K562 (cell line): ENCODE results near the gene MEGF11. TPM values are rescaled to one million over a fixed set of nuclear protein-coding genes. Genes with fewer than 3 reads are reported as not detected.

Experiments
- HDAC3 ChIP-seq: fragments of 450-650 bp; IDR thresholded peaks from 2 replicates; pipeline ENCODE4 v1.6.1; 2018; ENCODE audit warnings: borderline replicate concordance, mild to moderate bottlenecking, moderate library complexity; ENCODE audit not compliant: partially characterized antibody
- JUND ChIP-seq, 2 experiments: IDR thresholded peaks; 2 replicates in 1 of 2; 3 replicates in 1 of 2; pipeline ENCODE4 v1.6.1; 2011; ENCODE audit warnings: borderline replicate concordance in 2 of 2, low read depth in 2 of 2, low read length in 2 of 2, improper control_type of control experiment in 1 of 2, missing biosample characterization in 1 of 2, missing genetic modification characterization in 1 of 2, missing genetic modification reagents in 1 of 2
- NR2F6 ChIP-seq: fragments of 450-650 bp; formaldehyde crosslinking; IDR thresholded peaks from 2 replicates; pipeline ENCODE4 v1.4.0; 2020; ENCODE audit warnings: mild to moderate bottlenecking
- RBM34 ChIP-seq: fragments of 200-400 bp; formaldehyde crosslinking; IDR thresholded peaks from 2 replicates; pipeline ENCODE4 v1.6.1; 2018; ENCODE audit warnings: low read length, borderline replicate concordance; ENCODE audit not compliant: insufficient read depth
- REST ChIP-seq, 2 experiments: fragments of 450-650 bp; formaldehyde crosslinking in 1 of 2; IDR thresholded peaks; 2 replicates each; pipeline versions ENCODE4 v1.4.0 to v1.6.1; 2014 to 2020; ENCODE audit warnings: mild to moderate bottlenecking in 2 of 2, borderline replicate concordance in 1 of 2, low read depth in 1 of 2
- ZNF217 ChIP-seq: sonication (generic); formaldehyde crosslinking; IDR thresholded peaks from 2 replicates; pipeline ENCODE4 v1.8.0; 2022; ENCODE audit warnings: mild to moderate bottlenecking, missing genetic modification reagents
- ZNF592 ChIP-seq: fragments of 450-650 bp; IDR thresholded peaks from 2 replicates; pipeline ENCODE4 v1.6.1; 2017; ENCODE audit warnings: antibody characterized with exemption, mild to moderate bottlenecking
- polyA plus RNA-seq, 8 experiments: library from polyadenylated mRNA; depleted of rRNA in 4 of 8; stranded (reverse) in 5 of 8; unstranded in 3 of 8; fragments of >200 nt; fragmentation: Nextera tagmentation in 2 of 8; fragmentation: Illumina TruSeq in 1 of 8; extraction: Ambion mirVana in 2 of 8; extraction: Trizol in 1 of 8; gene quantifications; 2 replicates each; pipeline versions ENCODE4 v1.2.1 to v1.2.3, GENCODE V29; 2011 to 2014; ENCODE audit warnings: inconsistent platforms in 1 of 8, missing spikeins in 1 of 8
- total RNA-seq, 7 experiments: library from RNA; depleted of rRNA in 6 of 7; stranded (reverse); fragments of >200 nt in 6 of 7; fragmentation: Illumina TruSeq in 2 of 7; extraction: Trizol in 2 of 7; gene quantifications; 2 replicates each; pipeline versions ENCODE4 v1.2.1 to v1.2.3, GENCODE V29; 2011 to 2021; ENCODE audit warnings: low replicate concordance in 1 of 7

The MEGF11 gene
- total and polyA plus RNA-seq, 9 of the 15 experiments (the other 6 are each of a cell fraction or from before 2014, with no cell fraction given): 0.06 to 0.23 (median 0.20) TPM; not detected in 6

- TF ChIP-seq REST (IDR thresholded peaks at IDR 0.05; ENCODE audit: borderline replicate concordance) (no peak), REST (CRISPR knock-in tag; IDR thresholded peaks at IDR 0.05; ENCODE audit: low read depth) (no peak), NR2F6 (CRISPR knock-in tag) (no peak), RBM34 (no peak), HDAC3 (no peak), ZNF217 (CRISPR knock-in tag) (no peak), JUND (IDR thresholded peaks at IDR 0.05; ENCODE audit: borderline replicate concordance, low read depth, low read length) (no peak), JUND (tag; IDR thresholded peaks at IDR 0.05; ENCODE audit: borderline replicate concordance, low read depth, low read length) (no peak), ZNF592 (no peak)
- TF ChIP-seq, all 486 proteins: peak for 0
Measured at GRCh38 chr15:66153549-66154415, 99.8 kb downstream of the MEGF11 start (continued).
